Uterus (tissue), 4 donors: ENCODE measurements around the gene TRANK1. TPM values are rescaled to one million over a fixed set of nuclear protein-coding genes. Genes with fewer than 3 reads are reported as not detected.

Experiments used
- DNase-seq, 2 donors: peaks; one replicate each; pipeline ENCODE4 v3.0.0-alpha.2; 2019 to 2020
- H3K27ac ChIP-seq, 2 donors: fragments of 200-600 bp; sonication (generic); 1 replicate in 1 of 2; 2 replicates in 1 of 2; pipeline ENCODE4 v1.5.1; 2016 to 2018
- H3K27me3 ChIP-seq, 2 donors: fragments of 200-600 bp; sonication (generic); one replicate each; pipeline ENCODE4 v1.5.1; 2018 to 2019; ENCODE audit warnings: control low read depth in 1 of 2
- H3K36me3 ChIP-seq, 2 donors: fragments of 200-600 bp; sonication (generic); one replicate each; pipeline ENCODE4 v1.5.1; 2019; ENCODE audit warnings: control low read depth in 1 of 2
- H3K4me1 ChIP-seq, 2 donors: fragments of 200-600 bp; sonication (generic); one replicate each; pipeline ENCODE4 v1.5.1; 2018 to 2019; ENCODE audit warnings: control low read depth in 1 of 2
- H3K4me3 ChIP-seq, 2 donors: fragments of 200-600 bp; sonication (generic); 1 replicate in 1 of 2; 2 replicates in 1 of 2; pipeline ENCODE4 v1.5.1; 2018 to 2019; ENCODE audit warnings: mild to moderate bottlenecking in 1 of 2
- H3K9me3 ChIP-seq, 2 donors: fragments of 200-600 bp; sonication (generic); one replicate each; pipeline ENCODE4 v1.5.1; 2019; ENCODE audit warnings: control low read depth in 1 of 2
- POLR2A ChIP-seq, 2 donors: fragments of 450-650 bp; IDR thresholded peaks; one replicate each; pipeline ENCODE4 v1.6.1; 2016; ENCODE audit warnings: antibody characterized with exemption in 2 of 2, mild to moderate bottlenecking in 1 of 2, moderate library complexity in 1 of 2
- intact Hi-C: fragments of 100-400 bp; cut with DNase I; formaldehyde crosslinking; loops from one replicate; pipeline ENCODE4 v1.15.1; 2023; ENCODE audit warnings: low total_unique reads
- total RNA-seq, 4 donors: library from RNA; depleted of rRNA in 3 of 4; stranded (reverse); fragments of >200 nt in 3 of 4; gene quantifications; one replicate each; pipeline versions ENCODE4 v1.1.0 to v1.2.4, GENCODE V29; 2014 to 2023
- TF ChIP-seq, protein P1 (sequence below), 4 experiments: fragments of 200-600 bp in 2 of 4; fragments of 450-650 bp in 2 of 4; sonication (generic) in 2 of 4; IDR thresholded peaks; one replicate each; pipeline ENCODE4 v1.5.1; 2016 to 2019; ENCODE audit warnings: antibody characterized with exemption in 4 of 4, mild to moderate bottlenecking in 2 of 4, moderate library complexity in 1 of 4
- donor health status: DM: yes; HTN: yes; CAD: no.

The TRANK1 gene
- total RNA-seq, 4 donors from 2014 or later: 10.6 to 52.1 (median 21.6) TPM

- Histone ChIP-seq H3K4me1 (no peaks in the 10 kb centered on the region), H3K27me3 (no peaks in the 10 kb centered on the region), H3K4me3 (no peak overlapping the region), H3K27ac (no peak overlapping the region), H3K9me3 (no peaks in the 10 kb centered on the region), H3K36me3 (no peaks in the 10 kb centered on the region)
- DNase-seq: no peak
- TF ChIP-seq, protein P1, sequence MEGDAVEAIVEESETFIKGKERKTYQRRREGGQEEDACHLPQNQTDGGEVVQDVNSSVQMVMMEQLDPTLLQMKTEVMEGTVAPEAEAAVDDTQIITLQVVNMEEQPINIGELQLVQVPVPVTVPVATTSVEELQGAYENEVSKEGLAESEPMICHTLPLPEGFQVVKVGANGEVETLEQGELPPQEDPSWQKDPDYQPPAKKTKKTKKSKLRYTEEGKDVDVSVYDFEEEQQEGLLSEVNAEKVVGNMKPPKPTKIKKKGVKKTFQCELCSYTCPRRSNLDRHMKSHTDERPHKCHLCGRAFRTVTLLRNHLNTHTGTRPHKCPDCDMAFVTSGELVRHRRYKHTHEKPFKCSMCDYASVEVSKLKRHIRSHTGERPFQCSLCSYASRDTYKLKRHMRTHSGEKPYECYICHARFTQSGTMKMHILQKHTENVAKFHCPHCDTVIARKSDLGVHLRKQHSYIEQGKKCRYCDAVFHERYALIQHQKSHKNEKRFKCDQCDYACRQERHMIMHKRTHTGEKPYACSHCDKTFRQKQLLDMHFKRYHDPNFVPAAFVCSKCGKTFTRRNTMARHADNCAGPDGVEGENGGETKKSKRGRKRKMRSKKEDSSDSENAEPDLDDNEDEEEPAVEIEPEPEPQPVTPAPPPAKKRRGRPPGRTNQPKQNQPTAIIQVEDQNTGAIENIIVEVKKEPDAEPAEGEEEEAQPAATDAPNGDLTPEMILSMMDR (IDR thresholded peaks at IDR 0.05): no peak
- TF ChIP-seq POLR2A (IDR thresholded peaks at IDR 0.05): no peak
- intact Hi-C loops: no loop called here
Observed at GRCh38 chr3:36792342-36792741, 152.5 kb downstream of the TRANK1 start.

GRCh38 chr3:36790765-36791164 lies 154.1 kb downstream of the TRANK1 start:
- Histone ChIP-seq H3K4me1 (no peaks in the 10 kb centered on the region), H3K27ac (no peak overlapping the region), H3K27me3 (no peaks in the 10 kb centered on the region), H3K9me3 (no peaks in the 10 kb centered on the region), H3K36me3 (no peaks in the 10 kb centered on the region), H3K4me3 (no peak overlapping the region)
- intact Hi-C loops: no loop called here
- no peak for TF ChIP-seq POLR2A (IDR thresholded peaks at IDR 0.05)
- TF ChIP-seq, protein P1 (IDR thresholded peaks at IDR 0.05): no peak
- no peak for DNase-seq

DNA sequence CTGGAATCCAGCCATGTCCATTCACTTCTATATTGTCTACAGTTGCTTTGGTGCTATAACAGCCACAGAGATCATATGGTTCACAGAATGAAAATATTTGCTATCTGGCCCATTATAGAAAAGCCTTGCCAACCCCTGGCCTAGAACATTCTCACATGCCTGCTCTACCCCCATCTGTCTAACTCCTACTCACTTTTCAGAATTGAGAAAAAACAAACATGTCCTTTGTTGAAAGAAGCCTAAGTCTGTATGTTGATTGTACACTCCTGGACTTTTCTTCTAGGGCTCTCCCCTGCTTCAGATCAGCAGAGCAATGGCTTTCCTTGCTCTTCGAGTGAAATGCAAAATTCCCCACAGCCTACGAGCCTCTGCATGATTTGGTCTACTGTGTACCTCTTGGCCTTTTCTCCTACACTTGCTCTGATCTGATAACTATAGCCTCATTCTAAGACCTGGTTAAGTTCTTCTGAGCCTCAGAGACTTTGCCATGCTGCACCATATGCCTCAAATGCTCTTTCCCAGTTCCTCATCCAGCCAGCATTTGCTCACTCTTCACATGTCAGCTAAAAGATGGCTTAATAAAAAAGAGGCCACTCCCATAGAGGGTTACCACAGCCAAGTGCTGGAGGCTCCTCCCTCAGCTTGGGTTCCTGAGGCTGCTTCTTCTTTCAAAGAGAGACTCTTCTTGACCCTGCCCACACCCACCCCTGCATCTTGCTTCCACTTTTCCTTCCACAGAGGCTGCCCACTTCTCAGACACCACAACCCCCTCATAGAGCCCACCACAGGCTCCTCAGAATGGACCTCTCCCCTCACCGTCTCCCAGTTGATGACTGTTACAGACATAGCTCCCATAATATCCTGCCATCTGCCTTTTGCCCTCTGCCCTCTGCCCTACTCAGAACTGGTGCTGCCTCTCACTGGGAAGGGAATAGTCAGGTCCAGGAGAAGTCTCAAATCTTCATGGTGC lies 157.6 kb downstream of the TRANK1 start:
- Histone ChIP-seq H3K4me1 (no peaks in the 10 kb centered on the region), H3K9me3 (no peaks in the 10 kb centered on the region), H3K4me3 (no peak overlapping the region), H3K27ac (no peak overlapping the region), H3K27me3 (no peaks in the 10 kb centered on the region), H3K36me3 (no peaks in the 10 kb centered on the region)
- DNase-seq: no peak
- TF ChIP-seq, protein P1 (IDR thresholded peaks at IDR 0.05): no peak
- no peak for TF ChIP-seq POLR2A (IDR thresholded peaks at IDR 0.05)
- intact Hi-C loops: no loop called here

DNA sequence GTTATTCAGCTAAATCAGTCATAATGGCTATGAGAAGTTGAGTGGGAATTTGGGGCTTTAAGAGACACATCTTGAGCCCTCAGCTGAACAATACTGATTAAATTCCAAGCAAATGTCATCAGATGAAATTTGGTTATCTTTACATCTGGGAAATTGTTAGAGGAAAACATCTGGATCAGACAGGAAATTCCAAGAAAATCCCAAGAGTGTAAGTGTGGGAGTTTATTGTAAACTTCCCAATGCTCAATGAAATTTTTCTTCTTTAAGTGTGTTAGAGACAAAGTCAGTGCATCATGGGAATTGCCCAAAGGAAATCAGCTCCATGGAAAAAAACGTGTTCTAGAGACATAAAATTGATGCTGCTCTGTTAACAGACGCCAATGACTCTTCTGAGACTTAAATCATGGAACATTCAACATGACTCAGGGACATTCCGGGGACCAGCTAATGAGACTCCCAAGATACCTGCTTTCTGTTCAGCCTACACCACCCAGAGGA lies 160.7 kb downstream of the TRANK1 start:
- no peak for DNase-seq
- no peak for TF ChIP-seq POLR2A (IDR thresholded peaks at IDR 0.05)
- TF ChIP-seq, protein P1 (IDR thresholded peaks at IDR 0.05): no peak

More for the DNA sequence above, 160.7 kb downstream of the TRANK1 start:
- Histone ChIP-seq H3K27ac (no peak overlapping the region), H3K9me3 (no peaks in the 10 kb centered on the region), H3K27me3 (no peaks in the 10 kb centered on the region), H3K4me3 (no peak overlapping the region), H3K4me1 (no peaks in the 10 kb centered on the region), H3K36me3 (no peaks in the 10 kb centered on the region)
- intact Hi-C loops: no loop called here
